ENCODE measurements around the gene B4GALT2.

The B4GALT2 gene

DNA sequence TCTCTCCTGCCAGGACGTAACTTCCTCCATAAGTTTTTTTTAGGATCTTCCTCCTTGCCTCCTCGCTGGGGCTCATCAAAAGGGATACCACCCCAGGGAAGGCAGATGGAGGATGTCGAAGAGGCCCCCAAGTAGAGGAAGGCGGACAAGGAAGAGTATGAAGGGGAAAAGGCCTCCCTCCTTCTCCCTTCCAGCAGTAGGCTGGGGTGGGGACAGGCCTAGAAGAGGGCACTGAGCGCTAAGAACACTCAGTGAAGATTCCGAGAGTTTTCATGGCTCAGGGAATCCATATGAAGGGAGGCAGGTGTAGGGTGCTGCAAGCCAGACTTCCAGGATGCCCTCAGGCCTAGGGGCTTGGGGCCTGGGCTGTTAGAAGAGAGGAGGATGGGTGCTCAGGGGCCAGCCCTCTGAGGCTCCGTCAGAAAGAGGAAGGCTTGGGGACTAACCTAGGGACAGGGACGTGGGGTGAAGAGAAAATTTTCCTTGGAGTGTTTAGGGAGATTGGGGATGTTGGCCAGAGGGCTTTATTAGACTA, 54.1 kb downstream of the B4GALT2 start:
- no peak for TF ChIP-seq CTCF (IDR thresholded peaks at IDR 0.05; ENCODE audit: insufficient read depth, low read length, poor library complexity, severe bottlenecking)
- H3K36me3 ChIP-seq (ENCODE audit: control insufficient read depth, insufficient read depth, low read length): no peaks in the 10 kb centered on the region
- no peaks in the 10 kb centered on the region for H3K27me3 ChIP-seq (replicated peaks; ENCODE audit: control insufficient read depth, insufficient read depth, low read length)
- no peak for DNase-seq (ENCODE audit: extremely low read depth, insufficient read length)
- H3K4me3 ChIP-seq (replicated peaks; ENCODE audit: low read depth, low read length): no peak overlapping the region

GRCh38 chr1:44033756-44034155, 54.7 kb downstream of the B4GALT2 start:
- Histone ChIP-seq H3K27me3 (replicated peaks; ENCODE audit: control insufficient read depth, insufficient read depth, low read length) (no peaks in the 10 kb centered on the region), H3K36me3 (ENCODE audit: control insufficient read depth, insufficient read depth, low read length) (no peaks in the 10 kb centered on the region), H3K4me3 (replicated peaks; ENCODE audit: low read depth, low read length) (no peak overlapping the region)
- no peak for DNase-seq (ENCODE audit: extremely low read depth, insufficient read length)
- TF ChIP-seq CTCF (IDR thresholded peaks at IDR 0.05; ENCODE audit: insufficient read depth, low read length, poor library complexity, severe bottlenecking): no peak

DNA sequence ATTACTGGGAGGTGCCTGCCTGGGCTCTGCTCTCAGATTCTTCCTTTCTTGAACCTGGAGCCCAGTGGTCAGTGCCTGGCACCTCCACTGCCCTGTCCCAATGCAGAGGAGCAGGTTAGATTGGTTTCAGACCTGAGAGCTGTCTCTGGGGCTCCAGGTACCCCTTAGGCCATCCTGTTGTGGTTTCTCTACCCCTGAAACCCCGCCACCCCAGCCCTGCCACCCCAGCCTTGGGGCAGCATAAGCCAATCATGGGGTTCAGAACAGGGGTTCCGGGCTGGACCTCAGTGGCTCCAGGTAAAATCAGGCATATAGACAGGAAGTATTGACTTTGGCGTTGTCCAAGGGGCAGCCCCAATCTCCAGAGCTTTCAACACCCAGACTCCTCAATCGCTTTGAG, 55.4 kb downstream of the B4GALT2 start:
- no peak for TF ChIP-seq CTCF (IDR thresholded peaks at IDR 0.05; ENCODE audit: insufficient read depth, low read length, poor library complexity, severe bottlenecking)

DNA sequence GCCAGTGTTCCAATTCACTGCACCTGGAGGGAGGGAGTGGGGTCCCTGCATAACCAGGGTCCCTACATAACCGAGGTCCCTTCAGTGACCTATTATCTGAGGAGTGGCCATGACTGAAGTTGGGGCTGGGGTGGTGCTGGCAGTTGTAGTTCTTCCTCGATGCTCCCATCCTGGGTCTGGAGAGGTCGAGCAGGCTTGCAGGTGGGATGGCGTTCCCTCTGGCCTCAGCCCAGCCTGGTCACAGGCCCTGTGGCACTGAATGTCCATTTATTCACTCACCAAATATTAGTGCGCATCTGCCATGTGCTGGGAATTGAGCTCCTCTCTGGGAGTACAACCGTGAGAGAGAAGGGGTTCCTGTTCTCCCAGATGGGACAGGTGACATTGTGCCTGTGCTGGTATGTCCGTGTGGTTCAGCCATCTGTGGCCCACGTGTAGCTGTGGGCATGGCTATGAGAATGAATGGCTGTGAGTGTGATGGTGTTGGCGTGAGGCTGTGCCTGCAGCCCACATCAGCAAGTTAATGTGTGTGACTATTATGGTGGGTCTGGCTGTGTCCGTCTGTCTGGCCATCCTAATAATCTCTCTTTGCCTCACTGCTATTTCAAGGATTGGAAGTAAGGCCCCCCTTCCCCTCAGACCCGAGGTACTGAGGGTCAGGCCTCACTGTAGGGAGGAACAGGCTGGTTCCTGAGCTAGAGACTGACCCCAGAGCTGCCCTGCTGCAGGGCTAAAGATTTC, 56.1 kb downstream of the B4GALT2 start:
- no peak for DNase-seq (ENCODE audit: extremely low read depth, insufficient read length)
- Histone ChIP-seq H3K36me3 (ENCODE audit: control insufficient read depth, insufficient read depth, low read length) (no peaks in the 10 kb centered on the region), H3K27me3 (replicated peaks; ENCODE audit: control insufficient read depth, insufficient read depth, low read length) (no peaks in the 10 kb centered on the region), H3K4me3 (replicated peaks; ENCODE audit: low read depth, low read length) (no peak overlapping the region)
- no peak for TF ChIP-seq CTCF (IDR thresholded peaks at IDR 0.05; ENCODE audit: insufficient read depth, low read length, poor library complexity, severe bottlenecking)

More for the DNA sequence above, 55.4 kb downstream of the B4GALT2 start:
- H3K27me3 ChIP-seq (replicated peaks; ENCODE audit: control insufficient read depth, insufficient read depth, low read length): no peaks in the 10 kb centered on the region
- H3K4me3 ChIP-seq (replicated peaks; ENCODE audit: low read depth, low read length): no peak overlapping the region
- H3K36me3 ChIP-seq (ENCODE audit: control insufficient read depth, insufficient read depth, low read length): no peaks in the 10 kb centered on the region
- DNase-seq (ENCODE audit: extremely low read depth, insufficient read length): no peak

DNA sequence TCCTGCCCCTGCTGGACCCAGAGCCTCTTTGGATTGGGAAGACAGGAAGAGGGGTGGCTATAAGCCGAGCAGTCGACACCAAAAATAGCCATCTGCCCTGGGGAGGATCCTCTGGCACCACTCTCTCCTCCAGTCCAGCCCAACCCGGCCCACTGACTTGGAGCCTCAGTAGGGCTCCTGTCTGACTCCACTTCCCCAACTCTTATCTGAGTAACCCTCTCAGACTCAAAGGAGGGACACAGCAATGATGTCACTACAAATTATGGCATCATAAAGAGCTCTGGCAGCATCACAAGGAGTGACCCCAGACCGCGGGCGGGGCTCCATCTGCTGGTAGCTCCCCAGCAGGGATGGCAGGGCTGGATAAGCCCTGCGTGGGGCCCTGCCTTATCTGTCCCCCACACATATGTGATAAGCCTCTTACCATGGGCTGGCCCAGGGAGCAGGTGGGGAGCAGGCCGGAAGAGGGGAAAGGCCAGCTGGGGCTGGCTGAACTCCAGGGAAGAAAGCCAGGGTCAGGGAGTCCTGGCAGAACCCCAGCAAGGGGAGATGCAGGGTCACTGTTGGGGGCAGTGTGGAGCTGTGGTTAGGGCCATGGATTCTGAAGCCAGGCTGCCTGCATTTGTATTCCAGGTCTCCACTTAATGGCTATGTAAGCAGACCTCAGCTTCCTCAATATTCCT, 56.9 kb downstream of the B4GALT2 start:
- Histone ChIP-seq H3K4me3 (replicated peaks; ENCODE audit: low read depth, low read length) (no peak overlapping the region), H3K36me3 (ENCODE audit: control insufficient read depth, insufficient read depth, low read length) (no peaks in the 10 kb centered on the region), H3K27me3 (replicated peaks; ENCODE audit: control insufficient read depth, insufficient read depth, low read length) (no peaks in the 10 kb centered on the region)
- no peak for TF ChIP-seq CTCF (IDR thresholded peaks at IDR 0.05; ENCODE audit: insufficient read depth, low read length, poor library complexity, severe bottlenecking)
- no peak for DNase-seq (ENCODE audit: extremely low read depth, insufficient read length)

Data from GM06990 (cell line).